Measurements from ENCODE around the gene EED.
A peak's percentile ranks its signal among the peaks of the same experiment; 100 is the strongest.
"Not testable (repeated sequence)": the region's sequence is repeated elsewhere in the genome, so short reads cannot be mapped to it uniquely, and the experiment has no call there.

The EED gene

GRCh38 chr11:86292912-86293616 is 48.5 kb downstream of the EED start:
- DNase-seq (ENCODE audit: low spot score), result peak; percentile 68

GRCh38 chr11:86294026-86294425 is 49.5 kb downstream of the EED start:
- no peak for DNase-seq (ENCODE audit: low spot score)

GRCh38 chr11:86301742-86302091 is 57.2 kb downstream of the EED start:
- DNase-seq (ENCODE audit: low spot score), result no peak

GRCh38 chr11:86302092-86302793 is 57.7 kb downstream of the EED start, which contains the start of gene HIKESHI:
TSS of gene HIKESHI (plus strand) at chr11:86302240. CDS start at chr11:86302449, 209 bp downstream.
- DNase-seq (ENCODE audit: low spot score), result peak; percentile 93

GRCh38 chr11:86303257-86303656 is 58.7 kb downstream of the EED start:
- DNase-seq (ENCODE audit: low spot score), result no peak

GRCh38 chr11:86308710-86309109 is 64.2 kb downstream of the EED start:
- not testable (repeated sequence) for DNase-seq (ENCODE audit: low spot score)

GRCh38 chr11:86313793-86314192 is 69.2 kb downstream of the EED start:
- no peak for DNase-seq (ENCODE audit: low spot score)

- no peak for DNase-seq (ENCODE audit: low spot score)
Measured at GRCh38 chr11:86314636-86315035, 70.1 kb downstream of the EED start.

All from CD4-positive, alpha-beta T cell treated with Interleukin-2 at 100 ng/mL for 4 hours (primary cell).